GM12891 (cell line): ENCODE results near the gene ATP2C1.

Source experiments
- DNase-seq: peaks from one replicate; pipeline ENCODE4 v3.0.0; 2011; ENCODE audit warnings: low spot score; ENCODE audit not compliant: insufficient read length
- FAIRE-seq: peaks from 2 replicates; lab custom pipeline; 2011; peaks lifted over from hg19 to GRCh38; lab: Jason Lieb, UNC
- PAX5 ChIP-seq: IDR thresholded peaks from 2 replicates; pipeline ENCODE4 v1.6.1; 2011; ENCODE audit warnings: low read length, moderate library complexity, mild to moderate bottlenecking; ENCODE audit not compliant: insufficient read depth, severe bottlenecking
- POLR2A ChIP-seq: IDR thresholded peaks from 2 replicates; pipeline ENCODE4 v1.6.1; 2011; ENCODE audit warnings: low read depth, low read length, control low read depth
- POLR2AphosphoS5 ChIP-seq: IDR thresholded peaks from 2 replicates; pipeline ENCODE4 v1.6.1; 2011; ENCODE audit warnings: low read depth, low read length, control low read depth
- POU2F2 ChIP-seq: IDR thresholded peaks from 2 replicates; pipeline ENCODE4 v1.6.1; 2011; ENCODE audit warnings: low read depth, mild to moderate bottlenecking, control low read depth, low read length, moderate library complexity
- SPI1 ChIP-seq: IDR thresholded peaks from 2 replicates; pipeline ENCODE4 v1.6.1; 2011; ENCODE audit warnings: low read depth, low read length, control low read depth
- TAF1 ChIP-seq: IDR thresholded peaks from 2 replicates; pipeline ENCODE4 v1.6.1; 2011; ENCODE audit warnings: low read depth, low read length, control low read depth

The ATP2C1 gene

GRCh38 chr3:130934442-130935089 is 40.7 kb downstream of the ATP2C1 start:
- no peak for DNase-seq
- TF ChIP-seq POU2F2 = no peak
- FAIRE-seq = no peak

GRCh38 chr3:130935761-130936492 is 42.0 kb downstream of the ATP2C1 start:
- FAIRE-seq (no peak), DNase-seq (no peak)
- TF ChIP-seq TAF1 = no peak
- no peak for TF ChIP-seq POLR2A

- no peak for TF ChIP-seq POLR2AphosphoS5
- TF ChIP-seq TAF1 = no peak
- DNase-seq (no peak), FAIRE-seq (peak; percentile 55)
Measured at GRCh38 chr3:130939753-130940152, 45.9 kb downstream of the ATP2C1 start.

- no peak for TF ChIP-seq POLR2A
- TF ChIP-seq PAX5 = no peak
- no peak for TF ChIP-seq POLR2AphosphoS5
- TF ChIP-seq POU2F2 = no peak
- no peak for TF ChIP-seq SPI1
- no peak for TF ChIP-seq TAF1
- DNase-seq (no peak), FAIRE-seq (no peak)
Measured at GRCh38 chr3:130941793-130942192, 47.9 kb downstream of the ATP2C1 start.

- FAIRE-seq (no peak), DNase-seq (no peak)
- TF ChIP-seq SPI1 (no peak), TAF1 (no peak), POLR2A (no peak), PAX5 (no peak), POU2F2 (no peak), POLR2AphosphoS5 (no peak)
Measured at GRCh38 chr3:130946882-130947281, 53.0 kb downstream of the ATP2C1 start.

GRCh38 chr3:130948001-130948773 is 54.3 kb downstream of the ATP2C1 start:
- no peak for DNase-seq
- no peak for FAIRE-seq
- no peak for TF ChIP-seq POLR2AphosphoS5
- no peak for TF ChIP-seq POLR2A

GRCh38 chr3:130948929-130949328 is 55.0 kb downstream of the ATP2C1 start:
- DNase-seq = no peak
- TF ChIP-seq SPI1 = no peak
- TF ChIP-seq POLR2AphosphoS5 = no peak
- no peak for TF ChIP-seq POLR2A
- TF ChIP-seq TAF1 = no peak
- no peak for TF ChIP-seq PAX5
- no peak for TF ChIP-seq POU2F2
- FAIRE-seq = no peak

GRCh38 chr3:130950124-130950523 is 56.2 kb downstream of the ATP2C1 start:
- TF ChIP-seq POU2F2 = no peak
- no peak for TF ChIP-seq TAF1
- DNase-seq (no peak), FAIRE-seq (no peak)

- TF ChIP-seq SPI1 (no peak), PAX5 (no peak), POLR2AphosphoS5 (no peak), POU2F2 (no peak), TAF1 (no peak), POLR2A (no peak)
- FAIRE-seq = no peak
- no peak for DNase-seq
Measured at GRCh38 chr3:130950641-130951040, 56.8 kb downstream of the ATP2C1 start.

GRCh38 chr3:130955481-130955880 is 61.6 kb downstream of the ATP2C1 start:
- DNase-seq = no peak
- TF ChIP-seq POLR2A (no peak), TAF1 (no peak), SPI1 (no peak), POLR2AphosphoS5 (no peak), PAX5 (no peak), POU2F2 (no peak)
- FAIRE-seq = no peak

GRCh38 chr3:130956281-130956680 is 62.4 kb downstream of the ATP2C1 start:
- TF ChIP-seq POLR2A = no peak
- TF ChIP-seq SPI1 = no peak
- TF ChIP-seq TAF1 = no peak
- no peak for TF ChIP-seq POU2F2
- no peak for TF ChIP-seq PAX5
- no peak for TF ChIP-seq POLR2AphosphoS5
- DNase-seq = no peak
- no peak for FAIRE-seq
